Measurements from ENCODE around the gene MIOX.
A peak's percentile ranks its signal among the peaks of the same experiment; 100 is the strongest.

The MIOX gene

DNA sequence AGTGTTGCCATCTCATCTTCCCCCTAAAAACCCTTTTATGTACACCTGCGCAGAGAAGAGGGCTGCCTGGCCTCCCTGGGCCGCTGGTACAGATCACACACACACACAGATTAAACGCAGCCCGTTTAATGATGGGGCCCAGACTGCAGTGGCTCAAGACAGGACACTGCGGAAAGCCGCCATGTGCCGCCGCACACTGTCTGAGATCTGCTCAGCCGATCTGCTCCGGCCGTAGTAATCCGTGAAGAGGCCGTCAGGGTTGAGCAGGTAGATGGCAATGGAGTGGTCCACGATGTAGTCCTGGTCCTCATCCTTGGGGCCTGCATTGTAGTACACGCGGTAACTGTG, 36.8 kb downstream of the MIOX start:
- TF ChIP-seq, protein P1, sequence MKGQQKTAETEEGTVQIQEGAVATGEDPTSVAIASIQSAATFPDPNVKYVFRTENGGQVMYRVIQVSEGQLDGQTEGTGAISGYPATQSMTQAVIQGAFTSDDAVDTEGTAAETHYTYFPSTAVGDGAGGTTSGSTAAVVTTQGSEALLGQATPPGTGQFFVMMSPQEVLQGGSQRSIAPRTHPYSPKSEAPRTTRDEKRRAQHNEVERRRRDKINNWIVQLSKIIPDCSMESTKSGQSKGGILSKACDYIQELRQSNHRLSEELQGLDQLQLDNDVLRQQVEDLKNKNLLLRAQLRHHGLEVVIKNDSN (IDR thresholded peaks at IDR 0.05): no peak
- TF ChIP-seq ZBTB7A (IDR thresholded peaks at IDR 0.05; ENCODE audit: low read depth) (no peak), EGR1 (IDR thresholded peaks at IDR 0.05) (no peak), TAF1 (IDR thresholded peaks at IDR 0.05; ENCODE audit: low read depth) (no peak), FOXM1 (IDR thresholded peaks at IDR 0.05; ENCODE audit: borderline replicate concordance, low read depth) (no peak), TEAD4 (IDR thresholded peaks at IDR 0.05) (no peak)
- TF ChIP-seq, protein P2, sequence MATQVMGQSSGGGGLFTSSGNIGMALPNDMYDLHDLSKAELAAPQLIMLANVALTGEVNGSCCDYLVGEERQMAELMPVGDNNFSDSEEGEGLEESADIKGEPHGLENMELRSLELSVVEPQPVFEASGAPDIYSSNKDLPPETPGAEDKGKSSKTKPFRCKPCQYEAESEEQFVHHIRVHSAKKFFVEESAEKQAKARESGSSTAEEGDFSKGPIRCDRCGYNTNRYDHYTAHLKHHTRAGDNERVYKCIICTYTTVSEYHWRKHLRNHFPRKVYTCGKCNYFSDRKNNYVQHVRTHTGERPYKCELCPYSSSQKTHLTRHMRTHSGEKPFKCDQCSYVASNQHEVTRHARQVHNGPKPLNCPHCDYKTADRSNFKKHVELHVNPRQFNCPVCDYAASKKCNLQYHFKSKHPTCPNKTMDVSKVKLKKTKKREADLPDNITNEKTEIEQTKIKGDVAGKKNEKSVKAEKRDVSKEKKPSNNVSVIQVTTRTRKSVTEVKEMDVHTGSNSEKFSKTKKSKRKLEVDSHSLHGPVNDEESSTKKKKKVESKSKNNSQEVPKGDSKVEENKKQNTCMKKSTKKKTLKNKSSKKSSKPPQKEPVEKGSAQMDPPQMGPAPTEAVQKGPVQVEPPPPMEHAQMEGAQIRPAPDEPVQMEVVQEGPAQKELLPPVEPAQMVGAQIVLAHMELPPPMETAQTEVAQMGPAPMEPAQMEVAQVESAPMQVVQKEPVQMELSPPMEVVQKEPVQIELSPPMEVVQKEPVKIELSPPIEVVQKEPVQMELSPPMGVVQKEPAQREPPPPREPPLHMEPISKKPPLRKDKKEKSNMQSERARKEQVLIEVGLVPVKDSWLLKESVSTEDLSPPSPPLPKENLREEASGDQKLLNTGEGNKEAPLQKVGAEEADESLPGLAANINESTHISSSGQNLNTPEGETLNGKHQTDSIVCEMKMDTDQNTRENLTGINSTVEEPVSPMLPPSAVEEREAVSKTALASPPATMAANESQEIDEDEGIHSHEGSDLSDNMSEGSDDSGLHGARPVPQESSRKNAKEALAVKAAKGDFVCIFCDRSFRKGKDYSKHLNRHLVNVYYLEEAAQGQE (IDR thresholded peaks at IDR 0.05; ENCODE audit: low read depth): no peak
- TF ChIP-seq, protein P3, sequence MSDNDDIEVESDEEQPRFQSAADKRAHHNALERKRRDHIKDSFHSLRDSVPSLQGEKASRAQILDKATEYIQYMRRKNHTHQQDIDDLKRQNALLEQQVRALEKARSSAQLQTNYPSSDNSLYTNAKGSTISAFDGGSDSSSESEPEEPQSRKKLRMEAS (IDR thresholded peaks at IDR 0.05): no peak

DNA sequence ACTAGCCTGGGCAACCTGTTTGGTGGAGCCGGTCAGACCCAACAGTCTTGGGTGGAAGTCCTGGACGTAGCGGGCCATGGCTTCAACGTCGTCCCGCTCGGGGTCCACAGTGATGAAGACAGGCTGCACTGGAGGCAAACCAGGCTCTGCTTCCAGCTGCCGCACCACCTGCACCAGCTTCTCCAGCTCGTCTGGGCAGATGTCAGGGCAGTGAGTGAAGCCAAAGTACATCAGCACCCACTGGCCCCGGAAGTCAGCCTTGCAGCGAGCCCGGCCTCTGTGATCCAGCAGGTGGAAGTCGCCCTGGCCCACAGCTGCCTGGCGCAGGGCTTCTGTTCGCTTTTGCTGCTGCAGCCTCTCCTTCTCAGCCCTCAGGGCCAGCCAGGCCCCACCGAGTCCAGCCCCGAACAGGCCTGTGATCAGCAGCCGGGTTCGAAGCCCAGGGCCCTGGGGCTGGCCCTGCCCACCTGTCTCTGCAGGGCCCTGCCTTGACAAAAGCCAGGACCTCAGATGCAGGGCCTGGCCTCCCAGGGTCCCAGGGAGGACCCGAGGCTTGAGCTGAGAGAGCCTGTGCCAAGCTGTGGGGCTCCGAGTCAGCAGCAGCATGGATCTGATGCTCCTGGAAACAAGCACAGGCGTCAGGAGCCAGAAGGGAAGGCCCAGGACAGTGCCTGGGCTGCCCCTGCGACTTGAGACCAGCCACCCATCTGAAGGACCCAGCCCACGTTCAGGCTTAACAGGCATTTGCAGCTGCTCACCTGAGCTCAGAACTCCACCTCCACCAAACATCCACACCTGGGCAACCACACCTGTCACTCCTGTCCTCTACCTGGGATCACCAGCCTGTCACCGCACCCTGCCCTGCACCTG, 37.4 kb downstream of the MIOX start:
- no peak for TF ChIP-seq EGR1 (IDR thresholded peaks at IDR 0.05)
- TF ChIP-seq RAD21 (IDR thresholded peaks at IDR 0.05; ENCODE audit: low read depth): no peak
- TF ChIP-seq CEBPB (IDR thresholded peaks at IDR 0.05): no peak
- TF ChIP-seq, protein P2 (IDR thresholded peaks at IDR 0.05; ENCODE audit: low read depth): no peak
- TF ChIP-seq, protein P1 (IDR thresholded peaks at IDR 0.05): no peak
- no peak for TF ChIP-seq TAF1 (IDR thresholded peaks at IDR 0.05; ENCODE audit: low read depth)
- no peak for TF ChIP-seq TCF12 (IDR thresholded peaks at IDR 0.05; ENCODE audit: low read depth)
- TF ChIP-seq, protein P3 (IDR thresholded peaks at IDR 0.05): no peak
- no peak for TF ChIP-seq NFIC (IDR thresholded peaks at IDR 0.05)
- TF ChIP-seq CREB1 (IDR thresholded peaks at IDR 0.05; ENCODE audit: low read depth): no peak
- no peak for TF ChIP-seq ZBTB7A (IDR thresholded peaks at IDR 0.05; ENCODE audit: low read depth)
- TF ChIP-seq YY1 (IDR thresholded peaks at IDR 0.05; ENCODE audit: low read depth): no peak
- TF ChIP-seq TEAD4 (IDR thresholded peaks at IDR 0.05): no peak
- no peak for TF ChIP-seq EP300 (IDR thresholded peaks at IDR 0.05; ENCODE audit: borderline replicate concordance)

DNA sequence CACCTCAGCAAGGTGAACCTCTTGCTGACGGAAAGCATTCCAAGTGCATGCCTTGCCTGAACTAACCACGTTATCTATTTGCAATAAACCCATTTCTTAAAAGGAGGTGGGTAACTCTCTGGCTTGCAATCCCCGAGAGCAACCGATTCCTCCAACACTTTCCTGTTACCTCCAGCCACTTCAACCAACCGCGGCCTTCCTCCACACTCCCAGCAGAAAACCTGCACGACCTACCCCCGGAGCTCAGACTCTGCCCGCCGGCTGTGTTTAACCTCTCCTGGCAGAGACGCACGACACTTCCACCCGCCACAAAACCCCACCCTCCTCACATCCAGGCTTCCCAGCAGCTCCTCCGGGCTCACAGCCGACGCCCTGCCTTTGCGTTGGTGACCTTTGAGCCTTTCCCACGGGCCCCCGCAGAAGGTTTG, 38.0 kb downstream of the MIOX start:
- TF ChIP-seq YY1 (IDR thresholded peaks at IDR 0.05; ENCODE audit: low read depth) (no peak), EP300 (IDR thresholded peaks at IDR 0.05; ENCODE audit: borderline replicate concordance) (no peak), RAD21 (IDR thresholded peaks at IDR 0.05; ENCODE audit: low read depth) (no peak)

DNA sequence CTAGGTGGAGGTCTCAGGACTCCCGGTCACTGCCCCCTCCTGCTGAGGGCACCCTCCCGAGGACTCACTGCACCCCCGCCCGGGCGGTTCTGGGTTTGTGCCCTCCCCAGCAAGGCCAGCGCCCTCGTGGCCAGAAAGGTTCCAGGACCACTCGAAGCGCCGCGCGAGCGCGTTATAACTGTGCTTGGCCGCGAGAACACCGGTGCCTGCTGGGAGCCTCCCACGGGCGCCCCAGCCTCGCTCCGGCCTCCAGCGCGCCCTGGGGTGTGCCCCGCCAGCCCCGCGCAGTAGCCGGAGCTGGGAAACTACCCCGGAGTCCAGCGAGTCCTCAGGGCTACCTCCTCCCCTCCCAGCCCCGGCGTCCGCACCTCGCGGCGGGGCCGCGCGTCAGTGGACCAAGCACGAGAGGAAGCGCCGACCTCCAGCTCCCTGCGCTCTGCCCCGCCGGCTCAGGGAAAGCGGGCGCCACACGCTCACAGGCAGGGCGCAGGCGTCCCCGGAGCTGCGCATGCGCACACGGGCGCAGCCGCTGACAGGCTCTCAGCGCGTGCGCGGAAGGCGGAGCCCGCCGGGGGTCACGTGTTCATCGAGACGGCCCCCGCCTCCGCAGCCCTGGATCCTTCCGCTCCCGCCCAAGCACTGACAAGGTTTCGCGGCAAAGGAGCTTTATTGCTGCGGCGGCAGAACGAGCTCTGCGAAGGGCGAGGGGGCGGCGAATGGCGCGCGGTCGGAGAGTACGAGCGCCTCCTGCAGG, 38.6 kb downstream of the MIOX start, which contains the start of gene SCO2:
Gene SCO2 (minus strand): TSS at position 495 of the 754 bp plus-strand sequence. CDS start 1,187 bp downstream, outside the sequence.
- peak; percentile 6; the same call in 1 of the 2 replicates for TF ChIP-seq TEAD4 (IDR thresholded peaks at IDR 0.05)
- TF ChIP-seq, protein P3 (IDR thresholded peaks at IDR 0.05): peak; percentile 74
- TF ChIP-seq TAF1 (IDR thresholded peaks at IDR 0.05; ENCODE audit: low read depth): peak; percentile 83
- TF ChIP-seq, protein P2 (IDR thresholded peaks at IDR 0.05; ENCODE audit: low read depth): 0 out of 2 replicates have a peak, but pooled peaks have one; percentile 8
- TF ChIP-seq RAD21 (IDR thresholded peaks at IDR 0.05; ENCODE audit: low read depth): peak; percentile 36; the same call in 1 of the 2 replicates
- TF ChIP-seq FOXM1 (IDR thresholded peaks at IDR 0.05; ENCODE audit: borderline replicate concordance, low read depth): no peak; the same call in 1 of the 2 replicates
- TF ChIP-seq, protein P1 (IDR thresholded peaks at IDR 0.05): peak; percentile 99
- no peak; the same call in 1 of the 2 replicates for TF ChIP-seq ZBTB7A (IDR thresholded peaks at IDR 0.05; ENCODE audit: low read depth)
- TF ChIP-seq EGR1 (IDR thresholded peaks at IDR 0.05): peak; percentile 90
- TF ChIP-seq EP300 (IDR thresholded peaks at IDR 0.05; ENCODE audit: borderline replicate concordance): peak; percentile 28; the same call in 1 of the 2 replicates
- peak; percentile 74 for TF ChIP-seq YY1 (IDR thresholded peaks at IDR 0.05; ENCODE audit: low read depth)
- TF ChIP-seq TCF12 (IDR thresholded peaks at IDR 0.05; ENCODE audit: low read depth): no peak; the same call in none of the 2 replicates
- TF ChIP-seq CEBPB (IDR thresholded peaks at IDR 0.05): no peak

All from Ishikawa (cell line).